NCI-H1048 (cell line): Measurements from ENCODE around the gene SPRR4.

ENCODE experiments used
- DNase-seq: peaks from one replicate; lab custom pipeline; 2025; lab: John Stamatoyannopoulos, UW

Gene SPRR4

GRCh38 chr1:152970495-152970894 lies at the start of gene SPRR4:
SPRR4 (plus strand) TSS chr1:152970648; CDS start chr1:152971891, 1,243 bp downstream.
- DNase-seq = no peak

- DNase-seq = no peak
Measured at GRCh38 chr1:152924191-152924590, 46.3 kb upstream of the SPRR4 start.

- DNase-seq = no peak
Measured at GRCh38 chr1:152926091-152926490, 44.4 kb upstream of the SPRR4 start.

GRCh38 chr1:152928671-152929070 lies 41.8 kb upstream of the SPRR4 start:
- no peak for DNase-seq

GRCh38 chr1:152932170-152932811 lies 38.2 kb upstream of the SPRR4 start:
- no peak for DNase-seq

- no peak for DNase-seq
Measured at GRCh38 chr1:152933196-152933595, 37.3 kb upstream of the SPRR4 start.

- DNase-seq = no peak
Measured at GRCh38 chr1:152940614-152941013, 29.8 kb upstream of the SPRR4 start.

GRCh38 chr1:152941037-152941711 lies 29.3 kb upstream of the SPRR4 start:
- DNase-seq = no peak

GRCh38 chr1:152942161-152942560 lies 28.3 kb upstream of the SPRR4 start:
- no peak for DNase-seq

GRCh38 chr1:152946248-152946647 lies 24.2 kb upstream of the SPRR4 start:
- no peak for DNase-seq

- no peak for DNase-seq
Measured at GRCh38 chr1:152946651-152947256, 23.7 kb upstream of the SPRR4 start, which contains the start of gene SPRR5. SPRR5 (plus strand) TSS chr1:152947206; CDS start chr1:152948555, 1,349 bp downstream.

GRCh38 chr1:152951711-152952110 lies 18.7 kb upstream of the SPRR4 start:
- DNase-seq = no peak

GRCh38 chr1:152953761-152954160 lies 16.7 kb upstream of the SPRR4 start:
- DNase-seq = no peak

GRCh38 chr1:152954436-152954835 lies 16.0 kb upstream of the SPRR4 start:
- DNase-seq = no peak

GRCh38 chr1:152957561-152957960 lies 12.9 kb upstream of the SPRR4 start:
- no peak for DNase-seq

- no peak for DNase-seq
Measured at GRCh38 chr1:152959273-152959672, 11.2 kb upstream of the SPRR4 start.

- DNase-seq = no peak
Measured at GRCh38 chr1:152959801-152960451, 10.5 kb upstream of the SPRR4 start.

GRCh38 chr1:152960452-152961044 lies 9.9 kb upstream of the SPRR4 start:
- no peak for DNase-seq

- no peak for DNase-seq
Measured at GRCh38 chr1:152961226-152961891, 9.1 kb upstream of the SPRR4 start.

- no peak for DNase-seq
Measured at GRCh38 chr1:152962876-152963415, 7.5 kb upstream of the SPRR4 start.

GRCh38 chr1:152964536-152964935 lies 5.9 kb upstream of the SPRR4 start:
- DNase-seq = no peak
